HL-60 (cell line): ENCODE data around the gene ZNF609.

ENCODE experiments used
- DNase-seq, 2 experiments: peaks; one replicate each; pipeline ENCODE4 v3.0.0-alpha.2; 2010 to 2020; ENCODE audit warnings: low read depth in 1 of 2, low spot score in 1 of 2
- H3K27ac ChIP-seq: fragments of 250-450 bp; sonication (Bioruptor Pico); replicated peaks from 2 replicates; pipeline ENCODE4 v1.5.1; 2020; ENCODE audit warnings: mild to moderate bottlenecking, moderate library complexity
- H3K27me3 ChIP-seq: fragments of 250-450 bp; sonication (Bioruptor Pico); 2 replicates; pipeline ENCODE4 v1.5.1; 2021; ENCODE audit warnings: mild to moderate bottlenecking, moderate library complexity; ENCODE audit not compliant: insufficient read depth, poor library complexity, severe bottlenecking
- H3K4me3 ChIP-seq: replicated peaks from 2 replicates; pipeline ENCODE4 v1.5.1; 2011; ENCODE audit warnings: mild to moderate bottlenecking, control low read depth, low read length; ENCODE audit not compliant: insufficient read depth
- CTCF ChIP-seq: IDR thresholded peaks from one replicate; pipeline ENCODE4 v1.5.1; 2011; ENCODE audit warnings: low read length, control low read depth, inconsistent platforms; ENCODE audit not compliant: insufficient read depth
- GABPA ChIP-seq: IDR thresholded peaks from 2 replicates; pipeline ENCODE4 v1.6.1; 2012; ENCODE audit warnings: low read depth
- POLR2AphosphoS5 ChIP-seq: IDR thresholded peaks from 2 replicates; pipeline ENCODE4 v1.6.1; 2012; ENCODE audit warnings: low read depth
- REST ChIP-seq: IDR thresholded peaks from 2 replicates; pipeline ENCODE4 v1.6.1; 2012; ENCODE audit warnings: low read depth; ENCODE audit not compliant: insufficient replicate concordance
- SPI1 ChIP-seq: IDR thresholded peaks from 2 replicates; pipeline ENCODE4 v1.6.1; 2012; ENCODE audit warnings: low read depth, mild to moderate bottlenecking, borderline replicate concordance

The ZNF609 gene

DNA sequence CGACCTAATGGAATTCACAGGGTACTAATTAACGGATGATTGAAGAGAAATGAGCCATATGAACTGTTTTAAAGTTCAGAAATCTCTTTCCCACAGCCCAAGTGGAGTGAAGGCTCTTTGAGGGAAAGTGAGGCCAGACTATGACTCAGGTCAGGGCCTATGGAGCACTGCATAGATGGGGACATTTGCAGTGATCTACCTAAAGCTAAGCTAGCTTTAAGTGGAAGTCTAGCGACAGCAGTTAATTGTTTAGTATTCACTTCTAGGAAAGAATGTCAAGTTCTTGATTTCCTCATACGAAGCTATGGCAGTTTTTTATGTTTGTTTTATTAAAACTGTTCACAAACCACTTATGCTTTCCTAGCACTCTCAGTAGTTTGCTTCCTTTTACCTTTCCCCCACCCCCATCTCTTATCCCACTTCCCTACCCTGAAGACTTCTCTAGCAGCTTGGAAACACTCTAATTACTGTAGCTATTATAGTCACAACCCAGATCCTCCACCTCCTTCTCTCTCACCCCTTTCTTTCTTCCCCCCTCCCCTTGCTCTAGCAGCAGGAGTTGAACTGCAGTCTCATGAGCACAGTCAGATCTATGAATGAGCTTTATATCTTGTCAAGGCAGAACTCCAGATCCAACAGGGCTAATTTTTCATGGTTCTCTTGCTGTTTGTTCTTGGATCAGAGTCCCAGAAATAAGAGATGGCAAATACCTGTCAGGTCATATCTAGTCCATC lies 6.2 kb downstream of the ZNF609 start:
- no peaks in the 10 kb centered on the region for H3K27me3 ChIP-seq
- DNase-seq, result no peak
- H3K4me3 ChIP-seq, result no peak overlapping the region
- no peak for TF ChIP-seq CTCF
- no peak for TF ChIP-seq GABPA
- peak; percentile 32; the same call in 1 of the 2 replicates for TF ChIP-seq SPI1
- no peak overlapping the region for H3K27ac ChIP-seq

DNA sequence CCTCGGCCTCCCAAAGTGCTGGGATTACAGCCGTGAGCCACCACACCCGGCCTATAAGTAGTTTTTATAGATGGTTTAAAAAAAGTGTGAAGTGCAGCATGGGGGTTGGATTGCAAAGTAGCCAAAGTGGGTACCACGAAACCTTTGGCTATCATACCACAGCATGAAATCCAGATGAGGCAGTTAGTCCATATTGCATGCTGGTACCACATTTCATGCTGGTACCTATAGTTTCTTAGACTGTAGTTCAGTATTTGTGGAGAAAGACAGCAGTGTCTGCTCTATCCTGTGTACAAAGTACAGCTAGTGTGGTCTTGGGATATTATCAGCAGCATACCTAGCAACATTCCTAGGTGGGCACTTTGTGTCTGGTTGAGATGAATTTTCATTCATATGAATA lies 11.8 kb downstream of the ZNF609 start:
- H3K27me3 ChIP-seq, result no peaks in the 10 kb centered on the region
- no peak overlapping the region for H3K4me3 ChIP-seq
- H3K27ac ChIP-seq, result no peak overlapping the region
- DNase-seq, result no peak
- TF ChIP-seq POLR2AphosphoS5 (no peak), CTCF (no peak), REST (no peak), SPI1 (no peak), GABPA (no peak)

DNA sequence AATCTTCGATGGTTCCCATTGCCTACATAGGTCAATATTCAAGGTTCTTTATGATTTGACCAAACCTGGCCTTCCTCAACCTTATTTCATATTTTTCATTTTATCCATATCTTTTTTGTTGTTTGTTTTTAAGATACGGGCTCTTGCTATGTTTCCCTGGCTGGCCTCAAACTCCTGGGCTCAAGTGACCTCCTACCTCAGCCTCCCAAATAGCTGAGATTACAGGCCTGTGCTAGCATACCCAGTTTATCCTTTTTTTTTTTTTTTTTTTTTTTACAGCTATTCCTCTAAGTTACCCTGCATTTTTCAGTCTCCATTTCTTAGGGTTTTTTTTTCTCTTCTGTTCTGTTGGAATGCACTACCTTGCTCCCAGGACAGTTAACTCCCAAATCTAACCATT lies 14.5 kb downstream of the ZNF609 start:
- Histone ChIP-seq H3K27me3 (no peaks in the 10 kb centered on the region), H3K4me3 (no peak overlapping the region), H3K27ac (no peak overlapping the region)
- TF ChIP-seq POLR2AphosphoS5 (no peak), GABPA (no peak), REST (no peak), CTCF (no peak), SPI1 (no peak)
- no peak for DNase-seq

GRCh38 chr15:64476550-64476949 lies 16.2 kb downstream of the ZNF609 start:
- Histone ChIP-seq H3K27me3 (no peaks in the 10 kb centered on the region), H3K27ac (0 out of 2 replicates have a peak overlapping the region, but pooled peaks have one; percentile 11), H3K4me3 (no peak overlapping the region)
- TF ChIP-seq POLR2AphosphoS5 (no peak), SPI1 (no peak), REST (no peak)
- DNase-seq, result no peak
